Measurements from ENCODE around the gene HGS.
"Not testable (repeated sequence)": the region's sequence is repeated elsewhere in the genome, so short reads cannot be mapped to it uniquely, and the experiment has no call there.

- not testable (repeated sequence) for TF ChIP-seq POLR2AphosphoS5, JUN (IDR thresholded peaks at IDR 0.05; ENCODE audit: low read depth, low read length)
Measured at GRCh38 chr17:81739593-81739992, 55.8 kb downstream of the HGS start.

All from H1 (cell line).